SK-N-MC (cell line): ENCODE data around the gene MACROD2.

Experiments
- FOXP2 ChIP-seq: optimal IDR thresholded peaks from 2 replicates; pipeline ENCODE3; 2011; ENCODE audit warnings: mild to moderate bottlenecking, moderate library complexity; ENCODE audit not compliant: insufficient read depth; ENCODE audit errors: extremely low read length, control extremely low read depth
- POLR2AphosphoS5 ChIP-seq: IDR thresholded peaks from 2 replicates; pipeline ENCODE4 v1.6.1; 2012; ENCODE audit warnings: mild to moderate bottlenecking, low read depth, low read length, borderline replicate concordance

GRCh38 chr20:15297059-15297875, 1302.0 kb downstream of the MACROD2 start:
- TF ChIP-seq POLR2AphosphoS5 = no peak
- TF ChIP-seq FOXP2 = no peak
